ENCODE results near the gene FOXK1.
"Not testable (repeated sequence)": the region's sequence is repeated elsewhere in the genome, so short reads cannot be mapped to it uniquely, and the experiment has no call there.

Gene FOXK1

DNA sequence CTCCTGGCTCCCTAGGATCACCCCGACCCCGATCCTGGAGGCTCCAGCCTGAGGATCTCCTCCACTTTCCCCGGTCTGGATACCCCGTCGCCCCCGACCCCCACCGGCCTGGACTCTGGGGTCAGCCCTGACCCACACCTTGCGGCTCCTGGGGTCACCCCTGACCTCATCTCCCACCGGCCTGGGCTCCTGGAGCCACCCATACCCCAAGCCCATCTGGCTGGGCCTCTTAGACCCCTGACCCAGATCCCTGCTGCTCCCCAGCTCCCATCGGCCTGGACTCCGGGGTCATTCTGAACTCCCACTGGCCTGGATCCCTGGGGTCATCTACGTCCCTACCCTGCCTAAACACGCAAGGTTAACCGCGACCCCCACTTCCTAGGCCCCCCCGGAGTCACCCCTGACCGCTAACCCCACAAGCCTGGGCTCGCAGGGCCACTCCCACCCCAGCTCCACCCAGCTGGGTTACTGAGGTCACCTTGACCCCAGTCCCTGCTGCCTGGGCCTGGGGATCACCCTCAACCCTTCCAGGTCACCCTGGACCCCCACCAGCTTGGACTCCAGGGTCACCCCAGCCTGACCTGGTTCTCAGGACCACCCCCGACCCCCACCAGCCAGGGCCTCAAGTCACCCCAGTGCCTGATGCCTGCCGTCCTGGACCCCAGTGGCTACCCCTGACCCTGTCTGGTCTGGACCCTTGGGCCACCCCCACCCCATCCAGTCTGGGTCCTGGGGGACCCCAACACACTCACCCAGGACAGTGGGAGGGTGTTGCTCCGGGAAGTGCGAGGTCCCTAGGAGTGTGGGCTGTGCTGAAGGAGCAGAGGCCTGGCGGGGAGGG lies 1.2 kb downstream of the FOXK1 start:
- FAIRE-seq = no peak
- TF ChIP-seq POLR2A (IDR thresholded peaks at IDR 0.05; ENCODE audit: low read depth, low read length) = no peak
- DNase-seq (ENCODE audit: insufficient read length, low spot score) = no peak

DNA sequence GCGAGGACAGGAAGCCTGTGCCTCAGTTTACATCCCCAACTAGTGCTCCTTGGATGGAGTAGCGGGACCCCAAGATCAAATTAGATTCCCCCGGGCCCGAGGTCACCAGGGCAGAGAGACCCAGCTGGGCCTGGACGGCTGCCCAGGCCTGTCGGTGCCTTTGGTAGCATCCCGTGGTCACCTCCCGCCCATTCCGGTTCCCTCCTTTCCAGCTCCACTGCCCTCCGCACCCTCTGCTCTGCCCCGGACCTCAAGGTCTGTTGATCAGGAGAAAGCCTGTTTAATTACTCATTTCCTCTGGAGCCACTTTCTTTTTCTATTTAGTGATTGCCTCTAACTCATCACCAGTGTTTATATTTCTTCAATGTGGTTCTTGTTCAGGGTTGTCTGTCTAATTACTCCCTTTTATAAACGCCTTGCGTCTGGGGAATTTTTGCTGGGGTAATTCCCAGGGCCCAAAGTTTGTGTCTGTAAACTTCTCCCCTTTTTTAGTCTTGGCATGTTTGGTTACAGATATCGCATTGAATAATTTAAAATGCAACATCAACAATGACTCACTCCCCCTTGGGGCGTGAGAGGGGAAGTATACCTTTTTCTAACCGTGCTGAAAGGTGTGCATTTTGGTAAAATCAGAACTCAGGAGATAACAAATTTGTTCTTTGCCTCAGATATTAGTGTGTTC lies 1.9 kb downstream of the FOXK1 start:
- peak; percentile 79 for DNase-seq (ENCODE audit: insufficient read length, low spot score)
- TF ChIP-seq POLR2A (IDR thresholded peaks at IDR 0.05; ENCODE audit: low read depth, low read length) = no peak
- FAIRE-seq = no peak

DNA sequence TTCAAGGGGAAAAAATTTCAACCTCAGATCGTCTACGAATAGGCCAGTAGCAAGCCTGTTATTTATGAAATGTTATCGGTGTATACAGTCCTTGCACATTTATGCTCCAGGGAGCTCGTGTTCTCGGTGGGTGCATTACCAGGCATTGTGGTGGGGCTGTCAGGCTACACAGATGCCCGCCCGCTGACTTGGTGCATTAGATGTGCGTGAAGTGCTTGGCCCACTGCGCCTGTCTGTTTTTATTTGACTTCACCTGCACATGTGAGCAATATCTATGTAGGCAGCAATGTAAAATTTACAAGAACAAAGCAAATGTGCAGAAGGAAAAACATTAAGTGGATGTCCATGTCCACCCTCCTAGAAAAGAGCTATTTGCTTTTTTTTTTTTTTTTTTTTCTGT lies 2.8 kb downstream of the FOXK1 start:
- no peak for FAIRE-seq
- DNase-seq (ENCODE audit: insufficient read length, low spot score) = no peak
- TF ChIP-seq POLR2A (IDR thresholded peaks at IDR 0.05; ENCODE audit: low read depth, low read length) = no peak

DNA sequence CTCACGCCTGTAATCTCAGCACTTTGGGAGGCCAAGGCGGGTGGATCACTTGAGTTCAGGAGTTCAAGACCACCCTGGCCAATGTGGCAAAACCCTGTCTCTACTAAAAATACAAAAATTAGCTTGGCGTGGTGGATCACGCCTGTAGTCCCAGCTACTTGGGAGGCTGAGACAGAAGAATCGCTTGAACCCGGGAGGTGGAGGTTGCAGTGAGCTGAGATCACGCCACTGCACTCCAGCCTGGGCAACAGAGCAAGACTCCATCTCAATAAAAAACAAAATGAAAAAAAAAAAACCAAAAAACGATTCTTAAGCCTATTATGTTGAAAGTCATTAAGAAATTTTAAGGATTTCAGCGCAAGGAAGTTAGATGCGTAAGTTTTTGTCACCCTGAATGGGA lies 3.6 kb downstream of the FOXK1 start:
- not testable (repeated sequence) for FAIRE-seq; DNase-seq (ENCODE audit: insufficient read length, low spot score)

DNA sequence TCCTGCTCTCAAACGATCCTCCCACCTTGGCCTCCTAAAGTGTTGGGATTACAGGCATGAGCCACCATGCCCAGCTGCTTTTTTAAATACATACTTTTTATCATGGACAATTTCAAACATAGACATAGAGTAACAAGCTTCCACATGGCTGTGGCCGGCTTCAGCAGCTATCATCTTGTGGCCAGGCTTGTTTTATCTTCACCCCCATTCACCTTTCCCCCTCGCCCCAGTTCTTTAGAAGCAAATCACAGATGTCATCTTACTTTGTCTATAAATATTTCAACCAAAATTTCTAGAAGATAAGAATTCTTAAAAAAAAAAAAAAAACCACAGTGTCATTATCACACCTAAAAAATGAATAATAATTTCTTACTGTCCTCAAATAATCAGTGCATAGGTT lies 5.9 kb downstream of the FOXK1 start:
- no peak for FAIRE-seq

DNA sequence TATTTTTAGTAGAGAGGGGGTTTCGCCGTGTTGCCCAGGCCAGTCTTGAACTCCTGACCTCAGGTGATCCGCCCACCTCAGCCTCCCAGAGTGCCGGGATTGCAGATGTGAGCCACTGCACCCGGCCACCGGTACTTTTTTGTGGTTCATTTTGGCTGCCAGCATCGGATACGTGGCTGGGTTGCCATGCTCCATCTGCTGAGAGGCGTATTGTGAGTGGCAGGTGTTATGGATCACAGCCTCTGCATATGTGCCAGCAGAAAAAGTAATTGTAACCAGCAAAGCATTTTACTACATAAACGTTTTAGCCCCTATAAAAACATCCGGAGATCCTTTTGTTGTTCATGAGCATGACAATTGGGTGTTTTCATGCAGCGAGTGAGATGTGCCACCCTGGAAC lies 7.1 kb downstream of the FOXK1 start:
- FAIRE-seq (no peak), DNase-seq (ENCODE audit: insufficient read length, low spot score) (no peak)
- TF ChIP-seq POLR2A (IDR thresholded peaks at IDR 0.05; ENCODE audit: low read depth, low read length) = no peak

More for the DNA sequence above, 5.9 kb downstream of the FOXK1 start:
- TF ChIP-seq POLR2A (IDR thresholded peaks at IDR 0.05; ENCODE audit: low read depth, low read length) = no peak
- no peak for DNase-seq (ENCODE audit: insufficient read length, low spot score)

DNA sequence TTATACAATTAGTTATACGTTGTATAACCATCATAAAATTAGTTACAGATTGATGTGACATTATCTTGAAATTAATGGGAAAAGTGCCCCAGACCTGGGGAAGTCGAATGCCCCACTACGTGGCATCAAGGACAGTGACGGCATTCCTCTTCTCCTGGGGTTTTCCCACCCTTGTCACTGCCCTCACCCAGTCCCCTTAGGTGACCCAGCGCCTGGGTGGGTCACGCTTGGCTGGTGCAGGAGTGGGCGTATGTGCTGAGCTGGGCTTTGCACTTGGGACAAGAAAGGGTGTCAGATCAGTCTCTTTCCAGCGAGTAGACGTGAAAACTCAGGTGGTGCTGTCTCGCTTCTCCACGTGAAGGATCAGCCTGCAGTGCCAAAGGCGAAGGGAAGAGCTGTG lies 7.6 kb downstream of the FOXK1 start:
- no peak for DNase-seq (ENCODE audit: insufficient read length, low spot score)
- FAIRE-seq = no peak
- TF ChIP-seq POLR2A (IDR thresholded peaks at IDR 0.05; ENCODE audit: low read depth, low read length) = no peak

DNA sequence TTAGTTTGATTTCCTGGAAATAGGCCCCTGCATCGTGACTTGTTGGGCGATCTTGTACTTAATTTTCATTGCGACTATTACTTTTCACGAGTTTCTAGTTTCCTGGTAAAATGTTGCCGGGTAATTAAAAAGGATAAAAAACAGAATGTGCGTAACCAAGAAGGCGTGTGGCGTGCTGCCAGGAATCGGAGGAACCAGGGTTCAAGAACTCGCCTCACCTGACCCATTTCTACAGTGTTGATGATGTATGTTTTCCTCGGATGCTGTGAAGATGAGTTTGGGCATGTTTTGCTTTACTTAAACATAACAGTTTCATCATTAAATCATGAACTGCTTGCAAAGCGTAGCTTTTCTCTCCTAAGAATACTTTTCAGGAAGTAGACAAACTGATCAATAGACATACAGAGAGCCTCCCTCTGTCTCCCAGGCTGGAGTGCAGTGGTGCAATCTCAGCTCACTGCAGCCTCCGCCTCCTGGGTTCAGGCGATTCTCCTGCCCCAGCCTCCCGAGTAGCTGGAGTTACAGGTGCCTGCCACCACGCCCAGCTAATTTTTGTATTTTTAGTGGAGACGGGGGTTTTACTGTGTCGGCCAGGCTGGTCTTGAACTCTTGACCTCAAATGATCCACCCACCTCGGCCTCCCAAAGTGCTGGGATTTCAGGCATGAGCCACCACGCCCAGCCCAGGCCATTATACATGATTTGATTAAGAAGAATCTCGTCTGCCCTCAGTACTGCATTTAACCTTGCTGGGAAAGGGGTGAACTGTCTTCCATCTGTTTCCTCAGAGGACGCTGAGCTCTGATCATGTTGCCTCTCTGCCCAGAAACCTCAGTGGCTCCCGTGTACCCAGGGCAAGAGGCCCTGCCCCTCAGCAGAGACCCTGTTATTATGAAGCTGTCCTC lies 9.1 kb downstream of the FOXK1 start:
- FAIRE-seq (no peak), DNase-seq (ENCODE audit: insufficient read length, low spot score) (no peak)
- TF ChIP-seq POLR2A (IDR thresholded peaks at IDR 0.05; ENCODE audit: low read depth, low read length) = no peak

DNA sequence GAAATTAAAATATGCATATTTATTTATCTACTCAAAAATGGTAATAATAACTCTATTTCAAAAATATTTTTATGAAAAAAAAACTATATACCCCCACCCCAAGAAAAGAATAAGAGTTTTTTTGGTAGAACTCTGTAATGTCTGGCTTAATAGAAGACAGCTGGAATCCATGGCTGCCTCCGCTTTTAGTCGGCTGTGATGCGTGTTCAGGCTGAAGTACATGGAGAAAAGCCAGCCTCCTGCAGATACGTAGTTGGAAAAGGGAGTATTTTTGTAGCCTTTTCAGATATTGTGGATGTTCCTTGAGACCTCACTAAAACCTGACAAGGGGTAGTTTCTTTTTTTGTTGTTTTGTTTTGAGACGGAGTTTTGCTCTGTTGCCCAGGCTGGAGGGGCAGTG lies 10.0 kb downstream of the FOXK1 start:
- no peak for TF ChIP-seq POLR2A (IDR thresholded peaks at IDR 0.05; ENCODE audit: low read depth, low read length)
- no peak for FAIRE-seq
- DNase-seq (ENCODE audit: insufficient read length, low spot score) = no peak

DNA sequence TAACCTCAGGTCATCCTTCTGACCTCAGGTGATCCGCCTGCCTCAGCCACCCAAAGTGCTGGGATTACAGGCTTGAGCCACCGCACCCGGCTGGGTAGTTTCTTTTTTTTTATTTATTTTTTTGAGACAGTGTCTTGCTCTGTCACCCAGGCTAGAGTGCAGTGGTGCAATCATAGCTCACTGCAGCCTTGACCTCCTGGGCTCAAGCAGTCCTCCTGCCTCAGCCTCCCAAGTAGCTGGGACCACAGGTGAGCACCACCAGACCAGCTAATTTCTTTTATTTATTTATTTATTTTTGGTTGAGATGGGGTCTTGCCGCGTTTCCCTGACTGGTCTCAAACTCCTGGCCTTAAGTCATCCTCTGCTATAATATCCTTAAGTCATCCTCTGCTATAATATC lies 10.5 kb downstream of the FOXK1 start:
- FAIRE-seq; DNase-seq (ENCODE audit: insufficient read length, low spot score): not testable (repeated sequence)

DNA sequence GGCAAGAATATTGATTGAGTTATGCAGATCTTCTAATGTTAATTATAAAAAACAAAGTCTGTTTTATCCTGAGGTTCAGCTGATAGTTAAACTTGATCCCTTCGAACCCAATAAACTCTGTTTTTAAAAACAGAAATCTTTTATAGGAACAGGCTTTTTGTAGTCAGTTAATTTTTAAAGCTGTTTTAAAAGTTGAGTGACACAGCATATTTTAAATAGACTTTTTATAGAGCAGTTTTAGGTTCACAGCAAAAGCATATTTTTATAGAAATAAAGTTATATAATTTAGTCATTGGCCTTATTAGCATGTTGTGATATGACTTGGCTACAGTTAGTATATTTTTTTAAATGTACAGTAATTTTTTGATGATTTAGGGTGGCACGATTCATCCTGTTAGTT lies 11.1 kb downstream of the FOXK1 start:
- TF ChIP-seq POLR2A (IDR thresholded peaks at IDR 0.05; ENCODE audit: low read depth, low read length) = no peak
- FAIRE-seq (no peak), DNase-seq (ENCODE audit: insufficient read length, low spot score) (no peak)

DNA sequence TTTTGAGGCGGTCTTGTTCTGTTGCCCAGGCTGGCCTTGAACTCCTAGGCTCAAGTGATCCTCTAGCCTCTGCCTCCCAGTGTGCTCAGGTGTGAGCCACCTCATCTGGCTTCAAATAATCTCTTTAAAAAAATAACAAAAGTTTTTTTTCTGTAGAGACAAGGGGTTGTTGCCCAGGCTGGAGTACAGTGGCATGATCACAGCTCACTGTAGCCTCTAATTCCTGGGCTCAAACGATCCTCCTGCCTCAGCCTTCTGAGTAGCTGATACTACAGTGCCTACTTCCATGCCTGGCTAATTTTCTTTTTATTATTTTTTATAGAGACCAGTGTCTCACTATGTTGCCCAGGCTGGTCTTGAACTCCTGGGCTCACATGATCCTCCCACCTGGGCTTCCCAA lies 11.7 kb downstream of the FOXK1 start:
- no peak for FAIRE-seq

DNA sequence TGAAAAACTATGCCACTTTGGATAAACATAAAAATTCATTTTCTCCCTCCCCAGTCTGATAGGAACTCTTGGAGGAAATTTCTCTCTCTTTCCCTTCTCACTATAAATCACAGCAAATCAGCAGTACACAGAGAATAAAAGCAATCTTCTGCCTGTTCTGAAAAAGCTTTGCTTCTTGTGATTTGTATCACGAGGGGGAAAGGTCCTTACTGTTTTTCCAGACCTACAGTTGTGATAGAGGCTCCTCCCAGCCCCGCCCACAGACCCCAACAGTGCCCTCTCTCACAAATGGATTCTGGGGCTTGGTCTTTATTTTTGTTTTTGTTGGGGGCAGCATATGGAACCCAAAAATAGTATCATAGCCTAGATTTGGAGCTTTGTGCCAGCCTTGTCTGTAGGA lies 12.2 kb downstream of the FOXK1 start:
- no peak for DNase-seq (ENCODE audit: insufficient read length, low spot score)
- no peak for FAIRE-seq
- no peak for TF ChIP-seq POLR2A (IDR thresholded peaks at IDR 0.05; ENCODE audit: low read depth, low read length)

More for the DNA sequence above, 11.7 kb downstream of the FOXK1 start:
- no peak for DNase-seq (ENCODE audit: insufficient read length, low spot score)
- TF ChIP-seq POLR2A (IDR thresholded peaks at IDR 0.05; ENCODE audit: low read depth, low read length) = no peak

DNA sequence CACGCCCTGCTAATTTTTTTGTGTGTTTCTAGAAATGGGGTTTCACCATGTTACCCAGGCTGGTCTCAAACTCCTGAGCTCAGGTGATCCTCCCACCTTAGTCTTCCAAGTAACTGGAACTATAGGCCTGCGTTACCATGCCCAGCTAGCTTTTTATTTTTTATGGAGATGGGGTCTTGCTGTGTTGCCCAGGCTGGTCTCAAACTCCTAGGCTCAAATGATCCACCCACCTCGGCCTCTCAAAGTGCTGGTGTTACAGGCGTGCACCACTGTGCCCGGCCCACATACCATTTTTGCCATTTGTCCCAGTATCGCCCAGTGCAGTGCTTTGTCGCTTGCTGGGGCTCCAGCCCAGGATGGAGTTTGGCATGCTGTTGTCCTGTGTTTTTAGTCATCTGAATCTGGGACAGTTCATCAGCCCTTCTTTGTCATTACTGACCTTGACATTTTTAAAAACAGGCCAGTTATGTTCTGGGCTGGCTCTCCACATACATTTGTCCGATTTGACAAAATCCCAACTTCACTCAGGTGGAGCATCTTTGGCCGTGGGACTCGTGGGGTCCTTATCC lies 16.7 kb downstream of the FOXK1 start:
- TF ChIP-seq POLR2A (IDR thresholded peaks at IDR 0.05; ENCODE audit: low read depth, low read length) = no peak
- FAIRE-seq (no peak), DNase-seq (ENCODE audit: insufficient read length, low spot score) (no peak)

All from H54 (cell line).